ENCODE data around the gene MPEG1. TPM values are rescaled to one million over a fixed set of nuclear protein-coding genes. Genes with fewer than 3 reads are reported as not detected.

Gene MPEG1
- total and polyA plus RNA-seq, 7 donors, result 0.82 to 6.1 (median 3.8) TPM

- Histone ChIP-seq H3K9me3 (no peaks in the 10 kb centered on the region), H3K27ac (no peak overlapping the region), H3K4me3 (no peak overlapping the region), H3K27me3 (ENCODE audit: insufficient read depth in 3 of 3, low read length in 2 of 3) (peaks cover 0 to 3% (median 0%) of the 10 kb centered on the region in 3 donors), H3K4me1 (no peaks in the 10 kb centered on the region), H3K36me3 (ENCODE audit: insufficient read depth in 1 of 2, low read depth in 1 of 2) (peaks cover 0 to 2% of the 10 kb centered on the region in 2 donors)
- intact Hi-C loops (cut with DNase I), result no loop called here
- DNase-seq, result no peak
- TF ChIP-seq CTCF (IDR thresholded peaks at IDR 0.05), result no peak
- no peak for ATAC-seq
- 68 to 75% (median 75%) methylated on average over 4 of the region's 4 CpGs for WGBS, 3 donors
These were observed 17.1 kb downstream of the MPEG1 start for GRCh38 chr11:59195586-59195985.

GRCh38 chr11:59193587-59194130, 19.1 kb downstream of the MPEG1 start:
- WGBS, 3 donors, result 50 to 72% (median 50%) methylated on average over 10 of the region's 10 CpGs
- Histone ChIP-seq H3K27ac (no peak overlapping the region), H3K4me3 (no peak overlapping the region), H3K36me3 (ENCODE audit: insufficient read depth in 1 of 2, low read depth in 1 of 2) (peaks cover 0 to 2% of the 10 kb centered on the region in 2 donors), H3K4me1 (no peaks in the 10 kb centered on the region), H3K27me3 (ENCODE audit: insufficient read depth in 3 of 3, low read length in 2 of 3) (peaks cover 0 to 3% (median 2%) of the 10 kb centered on the region in 3 donors), H3K9me3 (no peaks in the 10 kb centered on the region)
- no peak for TF ChIP-seq CTCF (IDR thresholded peaks at IDR 0.05)
- intact Hi-C loops (cut with DNase I), result no loop called here
- ATAC-seq, result no peak
- no peak for DNase-seq

- peaks cover 0 to 12% (median 4%) of the 10 kb centered on the region in 3 donors for H3K27me3 ChIP-seq (ENCODE audit: insufficient read depth in 3 of 3, low read length in 2 of 3)
- ATAC-seq (no peak), DNase-seq (no peak)
- H3K27ac ChIP-seq, result no peak overlapping the region
- no peak for TF ChIP-seq CTCF (IDR thresholded peaks at IDR 0.05)
- H3K9me3 ChIP-seq, result no peaks in the 10 kb centered on the region
- whole genome bisulfite sequencing, 3 donors, result 87 to 91% (median 87%) methylated on average over 4 of the region's 4 CpGs
- H3K36me3 ChIP-seq (ENCODE audit: insufficient read depth in 1 of 2, low read depth in 1 of 2), result peaks cover 0 to 2% of the 10 kb centered on the region in 2 donors
- H3K4me3 ChIP-seq, result no peak overlapping the region
- intact Hi-C loops (cut with DNase I), result no loop called here
- H3K4me1 ChIP-seq, result no peaks in the 10 kb centered on the region
These were observed 20.2 kb downstream of the MPEG1 start for GRCh38 chr11:59192446-59193020.

GRCh38 chr11:59191890-59192289, 20.8 kb downstream of the MPEG1 start:
- intact Hi-C loops (cut with DNase I), result no loop called here
- peaks cover 0 to 2% of the 10 kb centered on the region in 2 donors for H3K36me3 ChIP-seq (ENCODE audit: insufficient read depth in 1 of 2, low read depth in 1 of 2)
- H3K9me3 ChIP-seq, result no peaks in the 10 kb centered on the region
- TF ChIP-seq CTCF (IDR thresholded peaks at IDR 0.05), result no peak
- H3K4me3 ChIP-seq, result no peak overlapping the region
- no peaks in the 10 kb centered on the region for H3K4me1 ChIP-seq
- 84 to 86% (median 84%) methylated on average over 8 of the region's 8 CpGs for WGBS, 3 donors
- peaks cover 0 to 18% (median 5%) of the 10 kb centered on the region in 3 donors for H3K27me3 ChIP-seq (ENCODE audit: insufficient read depth in 3 of 3, low read length in 2 of 3)
- no peak for ATAC-seq
- no peak for DNase-seq
- no peak overlapping the region for H3K27ac ChIP-seq

Data from psoas muscle (tissue), 8 donors.